Activated CD8-positive, alpha-beta memory T cell treated with anti-CD3 and anti-CD28 coated beads for 4 hours (primary cell): ENCODE results near the gene MYH6.
"Not testable (repeated sequence)": the region's sequence is repeated elsewhere in the genome, so short reads cannot be mapped to it uniquely, and the experiment has no call there.

ENCODE experiments used
- DNase-seq, 2 donors: peaks; one replicate each; pipeline ENCODE4 v3.0.0-alpha.2; 2020; ENCODE audit warnings: low read depth in 2 of 2

Gene MYH6

GRCh38 chr14:23436327-23437132 lies 28.5 kb upstream of the MYH6 start:
- DNase-seq: no peak

- no peak for DNase-seq
Measured at GRCh38 chr14:23435543-23436326, 27.7 kb upstream of the MYH6 start, which contains the start of gene MYH7. TSS of gene MYH7 (minus strand) at chr14:23435660. CDS start at chr14:23433732, 1,928 bp downstream.

- DNase-seq: no peak
Measured at GRCh38 chr14:23434488-23435222, 26.6 kb upstream of the MYH6 start.

GRCh38 chr14:23433457-23433856 lies 25.4 kb upstream of the MYH6 start:
- no peak for DNase-seq

GRCh38 chr14:23432946-23433345 lies 24.9 kb upstream of the MYH6 start:
- DNase-seq: no peak

GRCh38 chr14:23432102-23432925 lies 24.2 kb upstream of the MYH6 start:
- DNase-seq: no peak

GRCh38 chr14:23431486-23431885 lies 23.4 kb upstream of the MYH6 start:
- DNase-seq: no peak

- DNase-seq: no peak
Measured at GRCh38 chr14:23430723-23431085, 22.6 kb upstream of the MYH6 start.

GRCh38 chr14:23430016-23430722 lies 22.1 kb upstream of the MYH6 start:
- no peak for DNase-seq

- no peak for DNase-seq
Measured at GRCh38 chr14:23428686-23429495, 20.8 kb upstream of the MYH6 start.

GRCh38 chr14:23425798-23426197 lies 17.7 kb upstream of the MYH6 start:
- not testable (repeated sequence) for DNase-seq

GRCh38 chr14:23425169-23425568 lies 17.1 kb upstream of the MYH6 start:
- DNase-seq: no peak

GRCh38 chr14:23423657-23424056 lies 15.6 kb upstream of the MYH6 start:
- no peak for DNase-seq

GRCh38 chr14:23421594-23421993 lies 13.5 kb upstream of the MYH6 start:
- no peak for DNase-seq

- DNase-seq: not testable (repeated sequence)
Measured at GRCh38 chr14:23419646-23420045, 11.6 kb upstream of the MYH6 start.

GRCh38 chr14:23418021-23418420 lies 9.9 kb upstream of the MYH6 start:
- no peak for DNase-seq

GRCh38 chr14:23417269-23417668 lies 9.2 kb upstream of the MYH6 start:
- DNase-seq: not testable (repeated sequence)

GRCh38 chr14:23416801-23417200 lies 8.7 kb upstream of the MYH6 start:
- DNase-seq: no peak

- DNase-seq: no peak
Measured at GRCh38 chr14:23415821-23416778, 8.0 kb upstream of the MYH6 start.
